Panc1 (cell line): ENCODE results near the gene LCOR.

ENCODE experiments used
- CTCF ChIP-seq: fragments of 450-650 bp; IDR thresholded peaks from 2 replicates; pipeline ENCODE4 v1.5.1; 2017; ENCODE audit warnings: mild to moderate bottlenecking
- REST ChIP-seq, 2 experiments: IDR thresholded peaks; 2 replicates each; pipeline ENCODE4 v1.6.1; 2011 to 2012; ENCODE audit warnings: low read depth in 2 of 2, control low read depth in 1 of 2, low read length in 1 of 2, mild to moderate bottlenecking in 1 of 2, moderate library complexity in 1 of 2; ENCODE audit not compliant: insufficient read depth in 1 of 2
- SIN3A ChIP-seq: IDR thresholded peaks from 2 replicates; pipeline ENCODE4 v1.6.1; 2012; ENCODE audit warnings: low read depth, mild to moderate bottlenecking, low read length, moderate library complexity, borderline replicate concordance; ENCODE audit not compliant: insufficient read depth
- TCF7L2 ChIP-seq: IDR thresholded peaks from 2 replicates; pipeline ENCODE4 v1.6.1; 2011; ENCODE audit warnings: mild to moderate bottlenecking, low read depth, low read length, inconsistent platforms

- TF ChIP-seq CTCF, result no peak
- no peak for TF ChIP-seq REST (IDR thresholded peaks at IDR 0.05; ENCODE audit: insufficient read depth in 1 of 2, low read depth in 2 of 2, low read length in 1 of 2)
- no peak for TF ChIP-seq TCF7L2
- no peak for TF ChIP-seq SIN3A
Measured at GRCh38 chr10:97006364-97006763, 174.3 kb downstream of the LCOR start.
